Fibroblast of pulmonary artery (primary cell): ENCODE data around the gene TTC22.

ENCODE experiments used
- DNase-seq: peaks from one replicate; pipeline ENCODE4 v3.0.0-alpha.2; 2010; ENCODE audit warnings: low read depth
- H3K4me3 ChIP-seq: replicated peaks from 2 replicates; pipeline ENCODE4 v1.5.1; 2011; ENCODE audit warnings: low read depth, mild to moderate bottlenecking, control low read depth, low read length, moderate library complexity
- CTCF ChIP-seq: IDR thresholded peaks from 2 replicates; pipeline ENCODE4 v1.5.1; 2011; ENCODE audit warnings: mild to moderate bottlenecking, control low read depth, low read length, inconsistent platforms; ENCODE audit errors: missing control alignments

Gene TTC22

GRCh38 chr1:54846301-54846700, 45.2 kb upstream of the TTC22 start:
- TF ChIP-seq CTCF = no peak
- no peak overlapping the region for H3K4me3 ChIP-seq
- no peak for DNase-seq

- no peak overlapping the region for H3K4me3 ChIP-seq
- DNase-seq = no peak
- TF ChIP-seq CTCF = no peak
These were observed 44.6 kb upstream of the TTC22 start for GRCh38 chr1:54845772-54846171.

GRCh38 chr1:54844564-54844963, 43.4 kb upstream of the TTC22 start:
- no peak for DNase-seq
- no peak for TF ChIP-seq CTCF
- H3K4me3 ChIP-seq = no peak overlapping the region

GRCh38 chr1:54843449-54843848, 42.3 kb upstream of the TTC22 start:
- H3K4me3 ChIP-seq = no peak overlapping the region
- no peak for TF ChIP-seq CTCF
- DNase-seq = no peak

GRCh38 chr1:54842963-54843362, 41.8 kb upstream of the TTC22 start:
- TF ChIP-seq CTCF = no peak
- no peak for DNase-seq
- no peak overlapping the region for H3K4me3 ChIP-seq

- no peak for DNase-seq
- no peak for TF ChIP-seq CTCF
- no peak overlapping the region for H3K4me3 ChIP-seq
These were observed 41.2 kb upstream of the TTC22 start for GRCh38 chr1:54842206-54842915.

GRCh38 chr1:54839824-54840223, 38.7 kb upstream of the TTC22 start:
- TF ChIP-seq CTCF = no peak
- no peak overlapping the region for H3K4me3 ChIP-seq
- no peak for DNase-seq
